Fibroblast of lung (primary cell): ENCODE measurements around the gene WBP1L.

Experiments used
- CTCF ChIP-seq, 2 donors: IDR thresholded peaks in 1 of 2; conservative IDR thresholded peaks in 1 of 2; 1 replicate in 1 of 2; 2 replicates in 1 of 2; pipeline ENCODE4 v1.5.1; 2011 to 2012; ENCODE audit warnings: low read length in 2 of 2, control low read depth in 1 of 2, inconsistent platforms in 1 of 2, low read depth in 1 of 2, mild to moderate bottlenecking in 1 of 2
- EZH2 ChIP-seq: IDR thresholded peaks from 2 replicates; pipeline ENCODE4 v1.5.1; 2012; ENCODE audit warnings: low read length, control low read depth, mild to moderate bottlenecking; ENCODE audit errors: missing control alignments

GRCh38 chr10:102796407-102797176 is 52.8 kb downstream of the WBP1L start:
- no peak for TF ChIP-seq CTCF (conservative IDR thresholded peaks at IDR 0.05 in 1 of 2, IDR thresholded peaks at IDR 0.05 in 1 of 2; ENCODE audit: low read depth in 1 of 2, low read length in 2 of 2)
- TF ChIP-seq EZH2, result no peak
